Frontal cortex (tissue), 4 donors: ENCODE data around the gene IDNK. TPM values are rescaled to one million over a fixed set of nuclear protein-coding genes. Genes with fewer than 3 reads are reported as not detected.
"Not testable (repeated sequence)": the region's sequence is repeated elsewhere in the genome, so short reads cannot be mapped to it uniquely, and the experiment has no call there.

Experiments used
- DNase-seq, 2 donors: peaks; one replicate each; pipeline ENCODE4 v3.0.0; 2012; ENCODE audit warnings: low spot score in 2 of 2
- FAIRE-seq: peaks from 2 replicates; lab custom pipeline; 2012; peaks lifted over from hg19 to GRCh38; lab: Jason Lieb, UNC
- total RNA-seq: library from RNA; depleted of rRNA; stranded (reverse); fragments of >200 nt; gene quantifications from one replicate; pipeline ENCODE4 v1.2.3, GENCODE V29; 2014
- donor health status: control.
- donor health status: control.
- donor health status: control.

IDNK gene
- 6.5 TPM for total RNA-seq

DNA sequence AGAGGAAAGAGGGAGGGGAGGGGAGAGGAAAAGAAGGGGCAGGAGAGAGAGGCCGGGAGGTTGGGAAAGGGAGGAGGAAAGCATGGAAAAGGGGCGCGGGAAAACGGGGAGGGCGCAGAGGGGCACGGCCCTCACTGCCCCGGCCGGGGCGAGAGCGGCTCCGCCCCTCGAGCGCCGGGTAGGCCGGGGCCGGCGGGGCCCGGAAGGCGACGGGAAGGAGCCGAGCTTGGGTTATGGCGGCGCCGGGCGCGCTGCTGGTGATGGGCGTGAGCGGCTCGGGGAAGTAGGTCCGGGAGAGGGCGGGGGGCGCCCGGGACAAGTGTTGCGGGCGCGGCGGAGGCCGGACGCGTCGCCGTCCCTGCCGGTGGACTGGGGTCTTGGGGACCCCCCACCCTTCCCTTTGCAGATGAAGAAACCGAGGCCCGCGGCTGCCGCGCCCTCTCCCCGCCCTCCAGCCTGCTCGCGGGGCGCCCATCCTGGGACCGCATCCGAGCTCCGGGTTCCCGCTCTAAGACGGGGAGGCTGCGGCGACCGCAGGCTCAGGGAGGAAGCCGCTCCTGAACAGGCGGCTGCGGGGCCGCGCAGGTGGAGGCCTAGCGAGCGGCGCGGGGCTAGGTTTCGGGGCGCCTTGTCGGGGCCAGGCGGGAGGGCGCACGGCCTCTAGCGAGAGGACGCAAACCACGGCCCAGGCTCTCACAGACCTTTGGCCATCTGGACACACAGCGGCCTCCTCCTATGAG, at the start of gene IDNK:
Gene IDNK, plus strand, starts transcription at position 205 of the 740 bp plus-strand sequence. Its CDS starts 29 bp downstream, at position 234.
- no peak for FAIRE-seq

DNA sequence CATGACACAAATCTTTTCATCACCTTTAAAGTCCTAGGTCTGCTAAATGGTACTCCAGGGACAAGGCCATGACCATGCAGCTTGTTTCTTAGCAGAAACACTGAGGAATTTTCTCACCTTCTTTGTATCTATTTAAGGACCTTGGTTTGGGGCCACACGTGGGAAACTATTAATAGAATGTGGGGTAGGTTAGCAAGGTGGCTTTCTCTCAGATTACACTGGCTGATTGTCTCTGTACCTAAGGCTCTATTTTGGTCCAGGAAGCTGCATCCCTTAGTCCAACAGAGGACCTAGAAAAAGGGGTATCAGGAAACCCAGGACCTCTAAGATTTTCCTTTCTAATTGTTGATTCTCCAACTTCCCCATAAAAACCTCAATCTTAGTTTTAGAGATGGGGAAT, 48.5 kb upstream of the IDNK start:
- FAIRE-seq: no peak
- DNase-seq: no peak

More for the DNA sequence above, at the start of gene IDNK:
- peak; percentile 62 to 63 for DNase-seq

GRCh38 chr9:83582029-83582428, 40.9 kb upstream of the IDNK start:
- FAIRE-seq (no peak), DNase-seq (no peak)

- FAIRE-seq: no peak
- DNase-seq: peak in 1 of 2 donors; percentile 30
These were observed 39.6 kb upstream of the IDNK start for GRCh38 chr9:83583151-83584014.

GRCh38 chr9:83584995-83585394, 37.9 kb upstream of the IDNK start:
- FAIRE-seq (no peak), DNase-seq (no peak)

- DNase-seq: no peak
- no peak for FAIRE-seq
These were observed 34.7 kb upstream of the IDNK start for GRCh38 chr9:83588256-83588655.

GRCh38 chr9:83596899-83597504, 25.9 kb upstream of the IDNK start:
- no peak for FAIRE-seq
- DNase-seq: peak in 1 of 2 donors; percentile 22

DNA sequence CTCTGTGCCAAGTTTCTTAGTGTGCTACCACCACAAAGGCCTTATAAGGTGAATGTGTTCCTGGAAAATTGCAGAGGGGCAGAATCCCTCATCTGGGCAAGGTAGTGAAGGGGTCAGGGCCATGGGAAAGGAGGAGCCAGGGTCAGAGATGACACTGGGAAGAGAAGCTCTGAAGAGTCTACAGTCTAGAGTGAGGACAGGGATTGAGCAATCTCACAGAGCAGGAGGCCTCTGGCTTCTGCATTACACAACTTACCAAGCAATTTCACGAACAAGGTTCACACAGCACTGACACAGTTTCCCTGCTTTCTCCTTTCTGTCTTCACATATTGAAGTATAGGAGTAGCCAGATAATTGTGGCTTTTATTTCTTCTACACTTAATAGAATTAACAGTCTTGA, 24.5 kb upstream of the IDNK start:
- DNase-seq: no peak
- no peak for FAIRE-seq

GRCh38 chr9:83599071-83599470, 23.9 kb upstream of the IDNK start:
- FAIRE-seq: no peak
- no peak for DNase-seq

GRCh38 chr9:83601463-83601862, 21.5 kb upstream of the IDNK start:
- DNase-seq (no peak), FAIRE-seq (no peak)

- FAIRE-seq, DNase-seq: not testable (repeated sequence)
These were observed 15.3 kb upstream of the IDNK start for GRCh38 chr9:83607620-83608019.

- not testable (repeated sequence) for DNase-seq, FAIRE-seq
These were observed 9.6 kb upstream of the IDNK start for GRCh38 chr9:83613298-83613697.

GRCh38 chr9:83617299-83617698, 5.6 kb upstream of the IDNK start:
- no peak for FAIRE-seq
- DNase-seq: no peak

DNA sequence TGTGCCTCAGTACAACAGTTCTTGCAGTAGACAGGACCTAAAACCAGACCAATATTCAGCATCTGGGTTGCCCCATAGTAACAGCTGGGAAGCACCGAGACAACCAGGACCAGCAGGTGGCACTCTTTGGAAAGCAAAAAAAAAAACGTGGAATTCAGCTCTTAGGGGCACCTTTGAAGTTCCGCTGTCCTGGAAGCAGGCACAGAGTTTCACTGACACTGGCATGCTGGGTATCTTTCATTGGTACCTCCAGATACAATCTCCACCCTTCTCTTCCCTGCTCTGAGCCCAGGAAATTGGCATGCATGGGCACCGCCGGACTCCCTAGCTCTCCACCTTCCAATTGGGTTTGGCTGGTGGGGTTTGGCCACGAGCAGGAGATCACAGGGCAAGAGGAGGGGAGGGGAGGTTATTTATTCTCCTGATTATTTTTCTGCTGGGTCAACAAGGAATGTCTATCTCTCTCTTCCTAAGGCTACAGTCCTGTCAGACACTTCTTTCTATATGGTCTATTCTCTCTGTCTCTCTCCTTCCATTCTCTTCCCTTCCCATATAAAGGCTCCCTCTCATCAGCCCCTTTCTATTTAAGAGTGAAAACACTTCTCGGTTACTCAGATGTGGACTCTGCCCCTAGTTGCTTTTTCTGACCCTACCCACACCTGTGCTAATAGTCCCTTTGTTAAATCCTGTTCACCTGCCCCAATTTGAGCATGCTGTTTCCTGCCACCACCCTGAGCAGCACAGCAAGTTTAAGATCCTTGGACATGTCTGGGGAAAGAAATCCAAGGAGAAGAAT, 1.9 kb upstream of the IDNK start:
- DNase-seq: peak; percentile 35 to 39
- FAIRE-seq: no peak

GRCh38 chr9:83622433-83622938, 457 bp upstream of the IDNK start:
- FAIRE-seq: no peak
- peak in 1 of 2 donors; percentile 60 for DNase-seq

GRCh38 chr9:83623679-83624076, 735 bp downstream of the IDNK start:
- no peak for FAIRE-seq
- DNase-seq: peak in 1 of 2 donors; percentile 16

DNA sequence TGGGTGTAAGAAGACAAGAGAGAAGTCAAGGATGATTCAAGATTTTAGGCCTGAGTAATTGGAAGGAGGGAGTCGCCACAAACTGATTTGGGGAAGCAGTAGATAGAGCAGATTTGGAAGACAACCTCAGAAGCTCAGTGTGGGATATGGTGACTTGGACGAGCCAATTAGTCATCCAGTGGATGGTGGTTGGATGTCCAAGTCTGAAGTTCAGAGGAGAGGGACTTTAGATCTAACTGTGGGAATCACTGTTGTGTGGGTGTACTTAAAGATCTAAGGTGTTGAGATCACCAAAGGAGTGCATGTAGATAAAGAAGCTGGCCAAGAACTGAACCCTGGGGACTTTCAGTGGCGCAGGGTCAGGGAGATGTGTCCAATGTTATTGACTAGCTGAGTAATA, 2.2 kb downstream of the IDNK start:
- no peak for DNase-seq
- no peak for FAIRE-seq

DNA sequence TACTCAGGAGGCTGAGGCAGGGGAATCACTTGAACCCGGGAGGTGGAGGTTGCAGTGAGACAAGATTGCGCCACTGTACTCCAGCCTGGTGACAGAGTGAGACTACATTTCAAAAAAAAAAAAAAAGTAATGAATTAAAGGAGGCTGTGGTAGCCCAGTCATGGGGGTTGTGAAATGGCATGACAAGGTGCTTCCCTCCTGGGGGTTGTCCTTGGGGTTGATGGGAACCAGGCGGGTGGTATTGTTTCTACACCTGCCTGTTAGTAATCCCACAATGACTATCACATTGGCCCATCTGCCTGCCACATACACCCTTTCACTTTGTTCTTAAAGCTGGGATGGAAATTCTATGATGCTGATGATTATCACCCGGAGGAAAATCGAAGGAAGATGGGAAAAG, 5.6 kb downstream of the IDNK start:
- no peak for FAIRE-seq
- DNase-seq: no peak

- no peak for DNase-seq
- FAIRE-seq: no peak
These were observed 6.6 kb downstream of the IDNK start for GRCh38 chr9:83629433-83630104.
